ENCODE data around the gene GRAMD1B.
"Not testable (repeated sequence)": the region's sequence is repeated elsewhere in the genome, so short reads cannot be mapped to it uniquely, and the experiment has no call there.

Gene GRAMD1B

GRCh38 chr11:123516238-123516637 is 86.2 kb downstream of the GRAMD1B start:
- no peaks in the 10 kb centered on the region for H3K27me3 Mint-ChIP-seq
- peaks cover 21% of the 10 kb centered on the region for H3K4me1 Mint-ChIP-seq (ENCODE audit: low read depth)
- H3K4me3 Mint-ChIP-seq, result no peak overlapping the region
- H3K36me3 Mint-ChIP-seq (ENCODE audit: low read depth), result peaks cover 4% of the 10 kb centered on the region
- H3K9me3 Mint-ChIP-seq, result peaks cover 2% of the 10 kb centered on the region
- DNase-seq, result no peak
- no peak overlapping the region for H3K27ac Mint-ChIP-seq

GRCh38 chr11:123517559-123518364 is 87.7 kb downstream of the GRAMD1B start:
- no peak for DNase-seq
- Mint-ChIP-seq H3K27ac (peak overlapping the region; percentile 5), H3K4me3 (no peak overlapping the region), H3K4me1 (ENCODE audit: low read depth) (peaks cover 21% of the 10 kb centered on the region), H3K36me3 (ENCODE audit: low read depth) (peaks cover 4% of the 10 kb centered on the region), H3K27me3 (no peaks in the 10 kb centered on the region), H3K9me3 (peaks cover 2% of the 10 kb centered on the region)

GRCh38 chr11:123518496-123519054 is 88.5 kb downstream of the GRAMD1B start:
- Mint-ChIP-seq H3K27ac (peak overlapping the region; percentile 31), H3K4me1 (ENCODE audit: low read depth) (peaks cover 21% of the 10 kb centered on the region)

GRCh38 chr11:123519055-123519796 is 89.2 kb downstream of the GRAMD1B start:
- no peak for DNase-seq
- peak overlapping the region; percentile 31 for H3K27ac Mint-ChIP-seq
- H3K4me1 Mint-ChIP-seq (ENCODE audit: low read depth), result peaks cover 21% of the 10 kb centered on the region
- H3K36me3 Mint-ChIP-seq (ENCODE audit: low read depth), result peaks cover 4% of the 10 kb centered on the region
- peaks cover 2% of the 10 kb centered on the region for H3K9me3 Mint-ChIP-seq
- no peaks in the 10 kb centered on the region for H3K27me3 Mint-ChIP-seq
- H3K4me3 Mint-ChIP-seq, result no peak overlapping the region

More at GRCh38 chr11:123518496-123519054, 88.5 kb downstream of the GRAMD1B start:
- H3K36me3 Mint-ChIP-seq (ENCODE audit: low read depth), result peaks cover 4% of the 10 kb centered on the region
- no peaks in the 10 kb centered on the region for H3K27me3 Mint-ChIP-seq
- H3K4me3 Mint-ChIP-seq, result no peak overlapping the region
- no peak for DNase-seq
- peaks cover 2% of the 10 kb centered on the region for H3K9me3 Mint-ChIP-seq

GRCh38 chr11:123519797-123520193 is 89.7 kb downstream of the GRAMD1B start:
- peaks cover 4% of the 10 kb centered on the region for H3K36me3 Mint-ChIP-seq (ENCODE audit: low read depth)
- no peak overlapping the region for H3K27ac Mint-ChIP-seq
- no peak overlapping the region for H3K4me3 Mint-ChIP-seq
- no peak for DNase-seq
- H3K27me3 Mint-ChIP-seq, result no peaks in the 10 kb centered on the region
- peaks cover 21% of the 10 kb centered on the region for H3K4me1 Mint-ChIP-seq (ENCODE audit: low read depth)
- peaks cover 2% of the 10 kb centered on the region for H3K9me3 Mint-ChIP-seq

- not testable (repeated sequence) for H3K27me3 Mint-ChIP-seq
- H3K4me1 Mint-ChIP-seq (ENCODE audit: low read depth), result peaks cover 21% of the 10 kb centered on the region
These were observed 90.4 kb downstream of the GRAMD1B start for GRCh38 chr11:123520476-123520875.

GRCh38 chr11:123521001-123521400 is 90.9 kb downstream of the GRAMD1B start:
- Mint-ChIP-seq H3K27ac (no peak overlapping the region), H3K4me3 (no peak overlapping the region), H3K27me3 (no peaks in the 10 kb centered on the region), H3K4me1 (ENCODE audit: low read depth) (peaks cover 21% of the 10 kb centered on the region), H3K36me3 (ENCODE audit: low read depth) (peaks cover 4% of the 10 kb centered on the region), H3K9me3 (peaks cover 2% of the 10 kb centered on the region)
- DNase-seq, result no peak

More at GRCh38 chr11:123520476-123520875, 90.4 kb downstream of the GRAMD1B start:
- not testable (repeated sequence) for H3K27ac Mint-ChIP-seq; H3K4me3 Mint-ChIP-seq; DNase-seq; H3K9me3 Mint-ChIP-seq; H3K36me3 Mint-ChIP-seq (ENCODE audit: low read depth)

- DNase-seq, result no peak
- no peak overlapping the region for H3K4me3 Mint-ChIP-seq
- peaks cover 4% of the 10 kb centered on the region for H3K36me3 Mint-ChIP-seq (ENCODE audit: low read depth)
- peaks cover 2% of the 10 kb centered on the region for H3K9me3 Mint-ChIP-seq
- peaks cover 13% of the 10 kb centered on the region for H3K4me1 Mint-ChIP-seq (ENCODE audit: low read depth)
- no peaks in the 10 kb centered on the region for H3K27me3 Mint-ChIP-seq
- no peak overlapping the region for H3K27ac Mint-ChIP-seq
These were observed 91.9 kb downstream of the GRAMD1B start for GRCh38 chr11:123521930-123522329.

GRCh38 chr11:123523539-123523938 is 93.5 kb downstream of the GRAMD1B start:
- DNase-seq, result no peak
- H3K27me3 Mint-ChIP-seq, result no peaks in the 10 kb centered on the region
- H3K27ac Mint-ChIP-seq, result no peak overlapping the region
- H3K4me3 Mint-ChIP-seq, result no peak overlapping the region
- H3K36me3 Mint-ChIP-seq (ENCODE audit: low read depth), result peaks cover 4% of the 10 kb centered on the region
- no peaks in the 10 kb centered on the region for H3K4me1 Mint-ChIP-seq (ENCODE audit: low read depth)
- peaks cover 2% of the 10 kb centered on the region for H3K9me3 Mint-ChIP-seq

GRCh38 chr11:123525097-123525496 is 95.0 kb downstream of the GRAMD1B start:
- H3K36me3 Mint-ChIP-seq (ENCODE audit: low read depth), result peaks cover 2% of the 10 kb centered on the region
- no peak for DNase-seq
- peaks cover 2% of the 10 kb centered on the region for H3K9me3 Mint-ChIP-seq
- H3K4me1 Mint-ChIP-seq (ENCODE audit: low read depth), result no peaks in the 10 kb centered on the region
- H3K27ac Mint-ChIP-seq, result no peak overlapping the region
- no peaks in the 10 kb centered on the region for H3K27me3 Mint-ChIP-seq
- no peak overlapping the region for H3K4me3 Mint-ChIP-seq

GRCh38 chr11:123525511-123525918 is 95.4 kb downstream of the GRAMD1B start:
- Mint-ChIP-seq H3K4me3 (no peak overlapping the region), H3K4me1 (ENCODE audit: low read depth) (no peaks in the 10 kb centered on the region), H3K9me3 (peaks cover 2% of the 10 kb centered on the region), H3K36me3 (ENCODE audit: low read depth) (peaks cover 2% of the 10 kb centered on the region), H3K27ac (no peak overlapping the region), H3K27me3 (no peaks in the 10 kb centered on the region)
- no peak for DNase-seq

GRCh38 chr11:123526027-123526805 is 96.1 kb downstream of the GRAMD1B start:
- Mint-ChIP-seq H3K27ac (no peak overlapping the region), H3K27me3 (no peaks in the 10 kb centered on the region), H3K4me1 (ENCODE audit: low read depth) (no peaks in the 10 kb centered on the region), H3K4me3 (no peak overlapping the region), H3K9me3 (no peaks in the 10 kb centered on the region), H3K36me3 (ENCODE audit: low read depth) (peaks cover under 1% of the 10 kb centered on the region)
- no peak for DNase-seq

GRCh38 chr11:123526918-123527317 is 96.8 kb downstream of the GRAMD1B start:
- Mint-ChIP-seq H3K27me3 (no peaks in the 10 kb centered on the region), H3K4me1 (ENCODE audit: low read depth) (no peaks in the 10 kb centered on the region), H3K27ac (no peak overlapping the region), H3K9me3 (no peaks in the 10 kb centered on the region), H3K4me3 (no peak overlapping the region), H3K36me3 (ENCODE audit: low read depth) (peaks cover 3% of the 10 kb centered on the region)
- no peak for DNase-seq

GRCh38 chr11:123527526-123527925 is 97.5 kb downstream of the GRAMD1B start:
- Mint-ChIP-seq H3K9me3 (no peaks in the 10 kb centered on the region), H3K36me3 (ENCODE audit: low read depth) (peaks cover 3% of the 10 kb centered on the region), H3K4me1 (ENCODE audit: low read depth) (no peaks in the 10 kb centered on the region), H3K27me3 (no peaks in the 10 kb centered on the region), H3K27ac (no peak overlapping the region), H3K4me3 (no peak overlapping the region)
- no peak for DNase-seq
